SU-DHL-6 (cell line): ENCODE data around the gene ATG4C.

Source experiments
- H2AFZ ChIP-seq: fragments of 200-600 bp; sonication (generic); 2 replicates; pipeline ENCODE4 v1.6.1; 2014; ENCODE audit warnings: low read depth, mild to moderate bottlenecking, moderate library complexity, mixed read lengths, antibody characterized with exemption, low read length; ENCODE audit not compliant: severe bottlenecking
- H3F3A ChIP-seq: fragments of 200-600 bp; shearing (Covaris generic); 2 replicates; pipeline ENCODE4 v1.6.0; 2016; ENCODE audit warnings: antibody characterized with exemption, mild to moderate bottlenecking; ENCODE audit not compliant: insufficient read depth
- H3K27ac ChIP-seq: fragments of 200-600 bp; sonication (generic); 2 replicates; pipeline ENCODE4 v1.5.1; 2016; ENCODE audit warnings: low read depth, mild to moderate bottlenecking, low read length, moderate library complexity, mixed read lengths
- H3K27me3 ChIP-seq: fragments of 200-600 bp; sonication (generic), shearing (Covaris generic); 2 replicates; pipeline ENCODE4 v1.6.0; 2014; ENCODE audit warnings: mild to moderate bottlenecking, low read length
- H3K36me3 ChIP-seq: fragments of 200-600 bp; sonication (generic); 2 replicates; pipeline ENCODE4 v1.6.1; 2014; ENCODE audit warnings: mild to moderate bottlenecking, low read length, mixed read lengths
- H3K4me2 ChIP-seq: fragments of 300-600, 200-600 bp; shearing (Covaris generic), sonication (generic); 2 replicates; pipeline ENCODE4 v1.6.0; 2014; ENCODE audit warnings: low read length, low read depth, mild to moderate bottlenecking; ENCODE audit not compliant: poor library complexity, severe bottlenecking
- H3K4me3 ChIP-seq: fragments of 200-600 bp; sonication (generic); 2 replicates; pipeline ENCODE4 v1.5.1; 2014; ENCODE audit warnings: antibody characterized with exemption, low read length, mild to moderate bottlenecking, mixed read lengths; ENCODE audit not compliant: insufficient read depth, poor library complexity, severe bottlenecking
- H3K79me2 ChIP-seq: fragments of 200-600 bp; sonication (generic); 2 replicates; pipeline ENCODE4 v1.6.1; 2014; ENCODE audit warnings: mild to moderate bottlenecking, low read length, moderate library complexity; ENCODE audit not compliant: insufficient read depth
- H3K9ac ChIP-seq: fragments of 200-600 bp; sonication (generic); 2 replicates; pipeline ENCODE4 v1.7.0; 2014; ENCODE audit warnings: mild to moderate bottlenecking, low read length
- H3K9me2 ChIP-seq: fragments of 200-600 bp; sonication (generic); replicated peaks from 2 replicates; pipeline ENCODE4 v1.6.1; 2014; ENCODE audit warnings: low read length; ENCODE audit not compliant: insufficient read depth
- H3K9me3 ChIP-seq: fragments of 200-600 bp; sonication (generic); 2 replicates; pipeline ENCODE4 v1.6.1; 2014; ENCODE audit warnings: low read length, mixed read lengths; ENCODE audit not compliant: insufficient read depth
- H4K20me1 ChIP-seq: fragments of 200-600 bp; sonication (generic); 2 replicates; pipeline ENCODE4 v1.6.1; 2014; ENCODE audit warnings: low read depth, mild to moderate bottlenecking, antibody characterized with exemption, low read length, moderate library complexity, mixed read lengths
- CTCF ChIP-seq: fragments of 200-600 bp; sonication (generic); IDR thresholded peaks from one replicate; pipeline ENCODE4 v1.5.1; 2017; ENCODE audit warnings: antibody characterized with exemption, mild to moderate bottlenecking, low read length, moderate library complexity; ENCODE audit not compliant: insufficient read depth, poor library complexity, severe bottlenecking
- EZH2phosphoT487 ChIP-seq: fragments of 200-600 bp; sonication (generic), shearing (Covaris generic); conservative IDR thresholded peaks from 2 replicates; pipeline ENCODE4 v1.6.1; 2018; ENCODE audit warnings: mild to moderate bottlenecking, antibody characterized with exemption, low read length, moderate library complexity, mixed read lengths

The ATG4C gene

DNA sequence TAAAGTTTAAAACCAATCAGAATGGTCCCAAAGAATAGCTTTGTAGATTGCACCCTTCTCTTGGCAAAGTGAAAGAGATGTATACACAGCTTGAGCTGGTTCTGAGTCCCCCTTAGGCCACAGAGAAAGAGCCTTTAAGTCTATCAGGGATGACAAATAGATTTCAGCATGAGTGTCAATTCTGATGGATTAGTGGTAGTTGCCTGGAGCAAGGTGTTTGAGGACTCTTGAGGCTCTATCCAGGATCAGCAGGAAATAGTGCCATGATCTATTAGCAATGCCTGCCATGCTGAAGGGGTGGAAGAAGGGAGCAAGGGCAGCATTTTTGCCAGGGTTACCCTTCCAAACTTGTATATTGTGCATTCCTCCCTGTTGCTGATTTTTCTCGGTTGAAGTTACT lies 116.6 kb downstream of the ATG4C start:
- Histone ChIP-seq H3F3A (no peaks in the 10 kb centered on the region), H3K9me3 (no peaks in the 10 kb centered on the region), H3K27me3 (no peaks in the 10 kb centered on the region), H3K9me2 (no peaks in the 10 kb centered on the region), H3K4me2 (no peak overlapping the region), H3K4me3 (no peak overlapping the region), H3K9ac (no peak overlapping the region), H3K27ac (no peak overlapping the region), H3K79me2 (no peaks in the 10 kb centered on the region), H4K20me1 (no peaks in the 10 kb centered on the region), H3K36me3 (no peaks in the 10 kb centered on the region), H2AFZ (no peak overlapping the region)
- TF ChIP-seq EZH2phosphoT487 (no peak), CTCF (no peak)

- no peaks in the 10 kb centered on the region for H3K79me2 ChIP-seq
- no peak overlapping the region for H3K4me2 ChIP-seq
- no peak overlapping the region for H3K27ac ChIP-seq
- H4K20me1 ChIP-seq: no peaks in the 10 kb centered on the region
- H3K9ac ChIP-seq: no peak overlapping the region
- no peaks in the 10 kb centered on the region for H3K9me2 ChIP-seq
- no peak overlapping the region for H3K4me3 ChIP-seq
- H3F3A ChIP-seq: no peaks in the 10 kb centered on the region
- no peaks in the 10 kb centered on the region for H3K9me3 ChIP-seq
- H2AFZ ChIP-seq: no peak overlapping the region
- no peak for TF ChIP-seq CTCF
- TF ChIP-seq EZH2phosphoT487: no peak
- no peaks in the 10 kb centered on the region for H3K27me3 ChIP-seq
- no peaks in the 10 kb centered on the region for H3K36me3 ChIP-seq
These were observed 117.7 kb downstream of the ATG4C start for GRCh38 chr1:62901650-62902049.

DNA sequence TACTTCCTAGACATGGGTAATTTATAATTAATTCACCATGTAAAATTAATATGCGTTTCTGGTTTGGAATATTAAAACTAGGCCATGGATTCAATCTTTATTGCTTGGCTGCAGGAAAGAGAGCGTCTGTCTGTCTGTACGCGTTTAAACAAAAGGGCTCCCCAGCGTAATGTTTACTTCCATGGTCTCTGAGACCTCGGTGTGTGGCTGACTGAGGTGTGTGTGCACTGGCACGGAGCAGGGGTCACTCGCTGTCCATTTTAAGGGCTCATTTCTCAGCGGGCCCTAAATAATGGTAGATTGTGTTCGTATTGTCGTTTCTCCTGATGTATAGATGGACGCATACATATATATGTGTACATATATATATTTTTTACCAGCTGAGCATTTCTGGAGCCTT lies 119.6 kb downstream of the ATG4C start:
- no peak overlapping the region for H3K4me3 ChIP-seq
- no peaks in the 10 kb centered on the region for H3K9me2 ChIP-seq
- no peaks in the 10 kb centered on the region for H3K36me3 ChIP-seq
- no peak overlapping the region for H3K9ac ChIP-seq
- no peaks in the 10 kb centered on the region for H3K27me3 ChIP-seq
- H3K4me2 ChIP-seq: no peak overlapping the region
- H4K20me1 ChIP-seq: no peaks in the 10 kb centered on the region
- TF ChIP-seq CTCF (no peak), EZH2phosphoT487 (no peak)
- H3F3A ChIP-seq: no peaks in the 10 kb centered on the region
- H3K79me2 ChIP-seq: no peaks in the 10 kb centered on the region
- no peak overlapping the region for H3K27ac ChIP-seq
- no peak overlapping the region for H2AFZ ChIP-seq
- H3K9me3 ChIP-seq: no peaks in the 10 kb centered on the region
